HG02938 (cell line): Measurements from ENCODE around the gene LDB2.

Experiments
- ATAC-seq: cut with Tn5 transposase; IDR thresholded peaks from one replicate; pipeline ENCODE4 v1.9.1; 2021; ENCODE audit warnings: mild to moderate bottlenecking, moderate library complexity; ENCODE audit not compliant: unreplicated experiment

LDB2 gene

DNA sequence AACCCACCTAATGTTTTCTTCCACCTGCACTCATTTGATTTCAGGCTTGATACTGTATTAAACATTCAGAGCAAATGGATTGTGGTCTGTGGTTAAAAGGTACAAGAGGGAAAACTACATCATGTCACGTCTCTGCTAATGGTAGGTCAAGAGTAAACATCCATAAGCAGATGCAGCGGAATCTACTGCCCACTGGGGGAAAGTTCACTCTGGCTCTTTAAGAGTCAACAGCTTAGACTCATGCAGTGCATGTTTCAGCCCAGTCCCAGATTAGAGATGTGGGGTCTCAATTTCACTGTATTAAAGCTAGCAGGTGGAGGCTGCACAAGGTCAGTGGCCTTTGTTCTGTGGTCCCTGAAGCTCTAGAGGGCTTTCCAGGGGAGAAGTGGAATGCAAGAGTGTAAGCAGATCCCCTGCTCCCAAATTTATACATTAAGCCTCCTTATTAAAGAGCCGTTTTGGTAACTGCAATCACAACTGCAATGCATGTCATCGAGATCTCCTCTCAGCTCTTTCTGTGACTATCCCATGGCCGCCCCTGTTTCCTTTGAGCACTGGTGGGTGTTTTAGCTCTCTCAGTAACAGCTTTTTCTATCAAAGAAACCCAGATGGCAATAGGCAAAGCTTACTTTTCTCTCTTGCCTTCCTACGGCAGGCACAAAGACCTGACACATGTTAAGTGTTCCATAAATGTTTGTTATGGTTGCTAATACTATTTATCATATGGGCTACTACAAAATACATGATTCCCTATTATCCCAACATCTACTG lies 53.4 kb downstream of the LDB2 start:
- no peak for ATAC-seq

DNA sequence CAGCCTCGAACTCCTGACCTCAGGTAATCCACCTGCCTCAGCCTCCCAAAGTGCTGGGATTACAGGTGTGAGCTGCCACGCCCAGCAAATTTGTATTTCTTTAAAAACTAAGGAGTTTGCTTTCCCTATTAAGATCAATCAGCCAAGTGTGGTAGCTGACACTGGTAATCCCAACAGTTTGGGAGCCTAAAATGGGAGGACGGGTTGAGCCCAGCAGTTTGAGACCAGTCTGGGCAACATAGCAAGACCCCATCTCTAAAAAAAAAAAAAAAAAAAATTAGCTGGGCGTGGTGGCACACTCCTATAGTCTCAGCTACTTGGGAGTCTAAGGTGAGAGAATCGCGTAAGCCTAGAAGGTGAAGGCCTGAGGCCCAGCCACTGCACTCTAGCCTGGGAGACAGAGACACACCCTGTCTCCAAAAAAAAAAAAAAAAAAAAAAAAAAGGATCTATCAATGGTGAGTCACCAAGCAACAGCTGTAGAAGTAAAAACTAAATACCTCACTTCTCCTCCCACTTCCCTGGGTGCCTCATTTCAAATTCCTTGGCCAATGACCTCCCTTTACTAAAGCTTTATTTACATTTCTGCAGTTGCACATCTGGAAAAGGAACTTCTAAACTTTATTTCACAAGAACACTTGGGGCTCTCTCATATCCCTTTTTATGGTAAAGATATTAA lies 54.5 kb downstream of the LDB2 start:
- ATAC-seq, result no peak

DNA sequence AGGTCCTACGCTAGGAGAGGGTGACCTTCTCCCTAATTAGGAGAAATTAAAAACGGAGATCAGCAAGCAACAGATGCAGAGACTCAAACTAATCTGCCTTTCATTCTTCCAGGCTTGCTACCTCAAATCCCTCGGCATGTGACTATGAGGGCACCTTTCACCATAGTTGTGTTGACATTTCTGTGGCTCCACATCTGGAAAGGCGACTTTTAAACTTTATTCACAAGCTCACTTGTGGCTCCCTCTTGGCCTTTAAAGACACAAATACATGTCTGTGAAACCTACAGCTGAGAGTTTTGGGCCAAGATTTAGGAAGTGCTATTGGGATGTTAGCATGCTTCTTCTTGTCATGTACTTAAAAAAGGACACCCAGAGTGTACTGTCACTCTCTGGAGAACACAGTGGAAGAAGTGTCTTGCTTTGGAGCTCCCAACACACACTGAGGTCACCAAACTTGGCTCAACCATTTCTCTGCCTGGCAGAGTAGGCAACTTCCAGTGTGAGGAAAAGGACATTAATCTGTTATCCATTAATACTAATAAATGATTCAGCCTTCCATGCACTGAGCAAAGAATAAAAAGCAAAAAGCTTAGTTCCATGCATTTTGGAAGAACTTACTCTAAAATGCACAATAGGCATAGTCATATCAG lies 60.1 kb downstream of the LDB2 start:
- ATAC-seq, result no peak

DNA sequence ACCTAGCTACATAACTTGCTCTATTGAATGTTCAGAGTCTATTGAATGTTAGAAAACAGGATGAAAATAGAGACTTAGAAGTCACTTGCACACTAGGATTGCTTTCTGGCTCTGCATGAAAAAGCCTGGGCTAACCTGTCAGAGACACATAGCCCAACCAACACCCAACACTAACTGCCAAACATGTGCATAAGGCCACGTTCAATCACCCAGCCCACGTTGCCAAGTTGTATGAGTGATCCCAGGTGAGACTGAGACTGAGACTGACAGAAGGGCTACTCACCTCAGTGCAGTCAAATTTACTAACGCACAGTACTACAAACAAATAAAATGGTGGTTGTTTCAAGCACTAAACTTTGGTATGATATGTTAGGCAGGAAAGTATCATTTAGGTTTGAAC lies 61.0 kb downstream of the LDB2 start:
- ATAC-seq, result no peak

DNA sequence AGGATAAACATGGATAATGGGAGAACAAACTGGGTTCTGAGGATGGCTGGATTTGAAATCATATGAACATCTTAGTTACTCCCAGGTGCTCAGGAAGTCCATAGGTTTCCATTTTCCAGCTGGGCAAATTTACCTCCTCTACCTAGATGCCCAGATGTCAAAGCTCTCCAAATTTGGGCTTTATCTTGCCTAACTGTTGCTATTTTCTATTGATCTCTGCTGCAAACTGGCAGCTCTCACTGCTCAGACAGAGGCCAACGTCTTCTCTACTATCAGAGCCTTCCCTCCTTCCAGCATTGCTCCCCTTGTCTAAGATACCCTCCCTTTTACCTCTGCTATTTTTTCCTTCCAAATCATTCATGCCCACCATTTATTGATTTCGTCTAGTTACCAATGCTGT lies 62.1 kb downstream of the LDB2 start:
- ATAC-seq, result no peak

DNA sequence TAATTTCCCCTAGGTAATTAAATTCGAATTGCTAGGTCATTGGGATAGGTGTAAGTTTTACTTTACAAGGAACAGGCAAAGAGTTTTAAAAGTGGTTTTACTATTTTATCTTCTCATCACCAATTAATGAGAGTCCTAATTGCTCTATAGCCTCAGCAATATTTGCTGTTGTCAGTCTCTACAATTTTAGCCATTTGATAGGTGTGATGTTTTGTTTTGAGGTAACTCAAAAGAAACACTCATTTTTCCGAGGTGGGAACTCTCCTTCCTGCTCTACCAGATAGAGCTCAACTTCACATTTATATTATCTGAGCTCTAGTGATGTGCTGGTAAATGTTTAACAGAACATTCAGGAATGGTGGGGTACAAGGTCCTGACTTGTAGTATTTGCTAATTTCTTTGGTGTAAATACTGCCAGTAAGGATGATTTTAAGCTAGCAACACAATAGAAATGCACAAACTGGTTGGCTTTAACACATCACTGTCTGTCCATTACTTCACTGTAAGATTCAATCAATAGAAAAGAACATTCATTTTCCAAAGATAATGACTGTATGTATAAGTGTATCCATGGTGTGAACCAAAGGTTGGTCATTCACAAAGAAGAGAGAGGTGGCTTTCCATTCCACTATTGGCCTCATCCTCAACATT lies 62.7 kb downstream of the LDB2 start:
- no peak for ATAC-seq

DNA sequence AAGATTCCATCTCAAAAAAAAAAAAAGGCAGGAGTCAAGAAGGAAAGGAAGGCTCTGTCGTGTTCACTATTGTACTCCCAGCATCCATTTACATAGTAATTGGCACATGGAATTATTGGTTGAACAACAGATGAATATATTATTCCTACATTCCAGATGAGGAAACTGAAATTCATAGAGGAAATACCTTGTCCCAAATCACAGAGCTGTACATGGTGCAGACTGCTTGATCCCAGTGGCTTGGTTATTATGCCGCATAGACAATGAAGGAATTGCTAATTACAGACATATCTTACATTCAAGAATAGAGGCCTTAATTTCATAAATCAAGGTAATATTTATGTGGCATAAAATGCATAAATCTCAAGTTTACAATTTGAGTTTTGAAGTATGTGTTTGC lies 63.6 kb downstream of the LDB2 start:
- no peak for ATAC-seq

DNA sequence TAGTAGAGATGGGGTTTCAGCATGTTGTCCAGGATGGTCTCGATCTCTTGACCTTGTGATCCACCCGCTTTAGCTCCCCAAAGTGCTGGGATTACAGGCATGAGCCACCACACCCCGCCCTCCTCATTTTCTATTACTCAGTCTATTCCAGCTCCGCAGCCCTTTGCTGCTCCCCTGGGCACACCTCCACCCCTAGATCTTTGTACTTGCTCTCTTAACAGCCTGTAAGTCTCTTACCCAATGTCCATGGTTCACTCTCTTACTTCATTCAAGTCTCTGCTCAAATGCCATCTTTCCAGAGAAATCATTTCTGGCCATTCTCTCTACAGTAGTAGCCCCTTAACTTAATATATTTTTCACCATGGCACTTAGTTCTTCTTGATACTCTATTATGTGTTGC lies 64.7 kb downstream of the LDB2 start:
- no peak for ATAC-seq

DNA sequence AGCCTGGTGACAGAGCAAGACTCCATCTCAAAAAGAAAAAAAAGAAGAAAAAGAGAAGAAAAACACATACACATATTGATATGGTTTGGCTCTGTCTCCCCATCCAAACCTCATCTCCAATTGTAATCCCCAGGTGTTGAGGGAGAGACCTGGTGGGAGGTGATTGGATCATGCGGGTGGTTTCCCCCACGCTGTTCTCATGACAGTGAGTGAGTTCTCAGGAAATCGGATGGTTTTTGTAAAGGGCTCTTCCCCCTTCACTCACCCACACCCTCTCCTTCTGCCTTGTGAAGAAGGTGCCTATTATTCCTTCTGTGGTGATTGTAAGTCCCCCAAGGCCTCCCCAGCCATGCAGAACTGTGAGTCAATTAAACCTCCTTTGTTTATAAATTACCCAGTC lies 68.4 kb downstream of the LDB2 start:
- no peak for ATAC-seq

DNA sequence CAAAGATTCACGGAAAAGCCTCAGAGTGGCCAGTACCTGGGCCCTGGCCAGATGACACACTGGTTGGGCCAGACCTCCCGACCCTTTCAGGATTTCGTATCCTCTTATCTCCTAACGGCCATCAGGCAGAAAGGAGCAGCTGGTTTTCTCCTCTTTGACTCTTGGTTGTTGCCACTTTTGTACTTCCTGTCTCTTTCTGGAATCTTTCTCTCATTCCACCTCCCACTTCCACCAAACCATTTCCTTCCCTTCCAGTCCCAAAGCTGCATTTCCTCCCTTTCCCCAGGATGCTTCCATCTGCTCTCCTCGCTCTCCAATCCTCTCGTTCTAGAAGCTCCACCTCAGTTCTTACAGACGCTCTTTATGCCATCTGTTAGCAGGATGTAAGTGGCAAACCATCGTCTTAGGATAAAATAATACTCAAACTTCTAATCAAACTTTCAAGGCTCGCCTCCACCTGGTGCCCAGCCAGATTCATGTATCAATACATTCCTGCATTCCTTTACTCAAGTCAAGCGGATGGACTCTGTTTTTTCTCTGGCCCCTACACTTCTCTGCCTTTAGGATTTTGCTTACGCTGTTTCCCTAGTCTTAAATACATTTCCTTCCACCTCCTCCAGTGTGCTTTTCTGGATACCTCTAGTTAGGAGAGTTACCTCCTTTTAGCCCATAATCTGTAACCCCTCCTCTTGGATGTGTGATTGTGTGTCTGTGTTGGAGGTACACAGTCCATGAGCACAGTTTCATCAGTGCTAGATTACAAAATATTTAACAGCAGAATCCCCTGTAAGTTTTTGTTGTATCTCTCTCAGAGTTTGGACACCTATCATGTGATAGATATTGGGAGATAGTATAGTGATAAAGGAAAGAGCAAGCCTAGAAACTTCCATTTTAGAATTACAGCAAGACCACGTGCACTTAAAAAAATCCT lies 70.4 kb downstream of the LDB2 start:
- ATAC-seq, result no peak

DNA sequence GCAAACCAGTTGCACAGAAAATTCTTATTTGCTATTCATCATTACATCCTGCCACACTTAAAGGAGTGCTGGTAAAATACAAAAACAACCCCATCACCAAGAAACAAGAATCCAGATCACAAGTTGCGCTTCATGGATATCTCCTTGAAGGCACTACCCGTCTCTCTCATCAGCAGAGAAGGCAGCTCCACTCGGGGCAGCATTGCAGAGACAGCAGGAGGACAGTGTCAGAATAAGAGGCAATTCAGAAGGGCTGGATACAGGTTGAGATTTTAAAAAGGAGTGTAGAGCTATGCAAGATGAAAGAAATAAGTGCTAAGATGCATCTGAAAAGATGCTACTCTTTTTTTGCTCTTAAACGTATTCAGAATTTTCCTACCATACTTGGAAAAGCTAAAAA lies 71.4 kb downstream of the LDB2 start:
- no peak for ATAC-seq

DNA sequence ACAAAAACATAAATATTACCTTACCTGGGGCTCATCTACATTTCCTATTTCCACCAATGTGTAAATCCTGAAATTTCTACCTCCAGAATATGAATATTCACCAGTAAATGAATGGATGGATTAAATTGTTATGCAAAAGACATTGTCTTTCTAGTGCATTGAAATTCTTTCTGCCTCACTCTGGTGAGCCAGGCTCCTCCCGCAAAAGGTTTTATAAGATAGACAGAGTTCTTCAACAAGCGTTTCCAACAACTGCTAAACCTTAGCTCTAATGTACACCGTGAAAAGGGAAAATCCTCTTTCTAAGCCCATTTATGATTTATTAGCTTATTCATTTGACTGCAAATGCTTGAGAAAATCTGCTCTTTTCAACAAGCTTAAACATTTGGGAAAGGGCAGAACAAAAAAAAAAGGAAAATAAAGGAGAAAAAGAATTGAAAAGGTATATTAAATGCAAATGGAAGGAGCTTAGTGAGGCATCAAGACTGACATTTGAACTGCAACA lies 72.0 kb downstream of the LDB2 start:
- no peak for ATAC-seq

DNA sequence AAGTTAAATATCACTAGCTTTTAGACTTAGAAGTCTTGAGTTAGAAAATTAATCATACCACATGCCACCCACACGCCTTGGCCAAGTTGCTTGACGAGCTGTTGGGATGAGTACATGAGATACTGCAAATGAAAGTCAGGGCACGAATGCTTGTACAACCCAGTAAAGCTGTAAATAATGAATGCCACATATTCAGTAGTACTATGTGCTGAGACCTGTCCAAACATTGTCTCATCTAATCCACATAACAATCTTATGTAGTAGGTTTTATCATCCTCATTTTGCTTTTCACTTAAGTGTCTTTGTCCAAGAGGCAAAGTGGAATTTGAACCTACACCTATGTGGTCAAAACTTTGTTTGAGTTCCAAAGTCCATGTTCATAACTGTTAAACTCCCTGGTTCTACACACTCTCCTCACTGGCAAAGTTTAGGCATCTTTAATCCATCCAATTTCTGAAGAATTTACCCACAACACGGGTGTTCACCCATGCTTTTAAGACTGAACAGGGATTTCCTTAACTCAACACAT lies 74.1 kb downstream of the LDB2 start:
- ATAC-seq, result no peak

DNA sequence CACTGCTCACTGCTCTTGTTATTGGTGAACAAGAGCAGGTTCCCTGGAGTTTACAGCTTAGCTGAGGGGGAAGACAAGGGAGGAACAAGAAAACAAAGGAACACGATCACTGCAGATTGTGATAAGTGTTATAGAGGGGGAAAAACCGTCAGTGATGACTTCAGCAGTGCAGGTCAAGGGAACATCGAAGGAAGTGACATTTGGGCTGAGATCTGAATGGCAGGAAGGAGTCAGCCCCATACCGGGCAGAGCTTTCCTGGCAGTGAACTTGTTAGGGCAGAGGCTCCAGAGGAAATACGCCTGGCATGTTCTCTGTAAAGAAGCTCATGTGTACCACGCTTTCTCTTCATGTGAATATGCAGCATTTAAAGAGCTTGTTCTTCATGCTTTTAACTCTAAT lies 78.1 kb downstream of the LDB2 start:
- no peak for ATAC-seq

DNA sequence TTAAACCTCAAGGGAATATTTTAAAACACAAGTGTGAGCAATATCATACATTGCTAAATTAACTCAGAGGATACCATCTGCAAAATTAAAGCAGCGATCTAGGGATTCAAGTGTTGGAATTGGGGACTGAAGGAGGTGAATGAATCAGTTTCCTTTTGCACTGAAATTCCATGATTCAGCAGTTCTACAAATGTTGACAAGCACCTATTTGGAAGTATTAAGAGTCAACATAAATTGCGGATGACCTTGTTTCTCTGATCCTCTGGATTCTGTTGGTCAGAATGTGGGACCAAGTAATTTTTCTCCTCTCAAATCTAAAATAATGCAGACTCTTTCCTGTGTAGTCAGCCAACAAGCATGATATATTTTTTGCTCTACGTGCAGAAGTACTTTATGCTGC lies 78.8 kb downstream of the LDB2 start:
- no peak for ATAC-seq

DNA sequence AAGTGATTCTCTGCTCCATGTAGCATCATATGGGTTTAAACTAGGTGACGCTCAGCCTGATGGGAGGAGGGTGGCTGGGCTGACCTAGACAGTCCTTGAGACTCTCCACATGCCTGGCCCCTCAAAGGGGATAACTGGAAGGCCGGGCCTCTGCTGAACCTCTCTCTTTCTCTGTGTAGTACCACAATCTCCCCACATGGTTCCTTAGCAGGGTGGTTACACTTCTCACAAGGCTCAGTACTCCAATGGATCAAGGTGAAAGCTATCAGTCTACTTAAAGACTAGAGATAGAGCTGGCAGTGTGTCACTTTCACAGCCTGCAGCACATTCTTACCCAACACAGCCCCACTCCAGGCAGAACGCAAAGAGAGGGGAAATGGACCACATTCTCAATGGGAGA lies 80.4 kb downstream of the LDB2 start:
- ATAC-seq, result no peak

DNA sequence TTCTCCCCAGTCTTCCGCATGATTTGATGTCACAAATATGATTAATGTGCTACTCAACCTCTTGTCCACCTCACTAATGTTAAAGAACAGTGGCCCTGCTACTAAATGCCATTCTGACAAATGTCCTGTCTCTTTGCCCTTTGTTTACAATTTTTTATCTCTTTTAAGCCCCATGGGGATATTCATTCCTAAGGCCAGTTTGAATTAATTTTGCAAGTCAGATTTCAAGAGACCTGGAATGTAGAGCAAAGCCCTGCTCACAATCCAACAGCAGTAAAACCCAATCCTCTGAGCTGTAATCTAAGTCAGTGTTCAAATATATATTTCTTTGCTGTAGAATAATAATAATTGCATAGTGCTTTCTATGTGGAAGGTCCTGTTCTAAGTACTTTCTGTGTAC lies 81.2 kb downstream of the LDB2 start:
- no peak for ATAC-seq

DNA sequence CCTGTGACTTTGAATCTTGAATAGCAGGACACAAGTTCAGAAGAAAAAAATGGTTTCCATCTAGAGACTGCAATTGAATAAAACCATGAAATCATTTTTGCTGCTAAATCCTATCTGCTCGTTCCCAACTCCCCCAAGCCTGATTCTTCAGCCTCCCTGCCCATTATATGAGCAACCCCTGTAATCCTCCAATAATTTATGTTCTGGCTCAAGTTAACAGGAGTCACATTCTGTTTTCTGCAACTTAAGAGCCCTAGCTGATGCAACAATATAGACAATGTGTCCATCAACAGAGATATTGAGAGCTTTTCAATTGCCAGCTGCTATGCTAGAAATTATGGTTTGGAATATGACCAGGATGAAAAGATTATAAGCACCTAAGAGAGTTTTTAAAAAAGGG lies 84.1 kb downstream of the LDB2 start:
- ATAC-seq, result no peak

DNA sequence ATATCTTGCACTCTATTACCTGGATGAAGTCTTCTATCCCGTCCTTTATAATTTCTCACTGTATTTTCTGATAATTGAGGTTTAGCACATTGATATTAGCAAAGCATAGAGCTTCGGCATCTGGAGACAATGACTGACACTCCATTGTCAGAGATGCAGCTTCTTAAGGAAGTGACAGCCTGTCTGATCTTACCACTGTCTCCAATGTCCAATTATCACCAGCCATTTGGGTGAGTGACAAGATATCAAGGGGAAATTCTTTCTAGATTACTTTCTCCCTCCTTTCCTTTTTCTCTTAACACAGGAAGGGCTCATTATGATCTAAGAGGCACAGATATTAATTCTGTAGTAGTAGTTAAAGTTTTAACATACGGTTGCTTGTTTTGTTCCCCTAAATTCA lies 86.4 kb downstream of the LDB2 start:
- ATAC-seq, result no peak

DNA sequence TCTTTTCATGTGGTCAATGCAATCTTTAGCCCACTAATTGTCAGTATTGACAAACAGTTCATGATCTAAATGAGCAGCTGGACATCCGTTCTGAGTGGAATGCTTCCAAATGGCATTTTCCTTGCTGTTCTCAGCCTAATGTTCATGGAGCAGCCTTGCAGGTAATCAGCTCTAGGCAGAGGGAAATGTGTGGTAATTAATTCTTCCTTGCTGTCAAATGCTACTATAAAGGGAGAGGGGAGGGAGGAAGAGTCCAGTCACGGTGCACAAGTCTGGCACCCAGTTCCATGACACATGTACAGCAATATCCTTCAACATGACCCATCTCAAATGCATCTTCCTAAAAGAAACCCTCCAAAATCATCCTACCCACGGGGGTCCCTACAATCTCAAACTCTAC lies 88.5 kb downstream of the LDB2 start:
- ATAC-seq, result no peak
